Kidney capillary endothelial cell (primary cell): ENCODE results near the gene RANBP3.
"Not testable (repeated sequence)": the region's sequence is repeated elsewhere in the genome, so short reads cannot be mapped to it uniquely, and the experiment has no call there.

ENCODE experiments used
- DNase-seq: peaks from one replicate; pipeline ENCODE4 v3.0.0-alpha.2; 2018; ENCODE audit warnings: low spot score

The RANBP3 gene

DNA sequence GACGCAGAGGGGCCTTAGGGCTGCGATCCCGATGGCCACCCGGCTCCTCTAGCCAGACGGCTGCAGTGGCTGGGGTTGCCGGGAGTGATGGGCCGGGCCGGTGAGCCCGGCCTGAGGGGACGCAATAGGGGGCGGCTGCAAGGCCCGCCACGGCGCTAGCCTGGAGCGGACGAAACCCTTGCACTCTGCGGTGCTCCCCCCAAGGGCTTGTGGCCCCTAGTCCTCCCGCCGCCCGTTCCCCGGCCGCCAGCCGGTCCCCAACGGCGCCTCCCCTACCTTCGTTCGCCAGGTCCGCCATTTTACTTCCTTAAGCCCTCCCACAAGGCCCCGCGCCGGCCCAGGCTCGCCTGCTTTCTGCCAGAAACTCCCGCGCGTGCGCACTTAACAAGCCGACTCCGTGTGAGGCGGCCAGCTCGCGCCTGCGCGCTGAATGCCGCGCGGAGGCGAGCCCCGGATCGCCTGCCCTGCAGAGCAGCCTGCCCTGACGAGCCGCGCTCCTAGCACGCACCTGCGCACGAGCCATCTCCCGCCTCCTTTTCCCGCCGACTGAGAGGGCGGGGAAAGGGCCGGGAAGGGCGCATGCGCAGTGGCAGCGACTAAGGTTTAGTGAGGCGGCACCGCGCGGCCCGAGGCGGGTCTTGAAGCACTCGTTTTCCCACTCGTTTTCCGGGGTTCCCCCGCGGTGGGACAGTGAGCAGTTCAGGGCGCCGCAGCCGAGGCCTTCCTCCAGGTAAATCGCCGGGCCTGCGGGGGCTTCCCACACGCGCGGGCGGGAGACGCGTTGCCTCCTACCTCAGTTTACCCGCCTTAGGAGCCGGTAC is at the start of gene RANBP3:
Gene RANBP3, minus strand, starts transcription at position 356 of the 821 bp plus-strand sequence. Its CDS starts 58 bp downstream, at position 298.
- DNase-seq: peak; percentile 100

DNA sequence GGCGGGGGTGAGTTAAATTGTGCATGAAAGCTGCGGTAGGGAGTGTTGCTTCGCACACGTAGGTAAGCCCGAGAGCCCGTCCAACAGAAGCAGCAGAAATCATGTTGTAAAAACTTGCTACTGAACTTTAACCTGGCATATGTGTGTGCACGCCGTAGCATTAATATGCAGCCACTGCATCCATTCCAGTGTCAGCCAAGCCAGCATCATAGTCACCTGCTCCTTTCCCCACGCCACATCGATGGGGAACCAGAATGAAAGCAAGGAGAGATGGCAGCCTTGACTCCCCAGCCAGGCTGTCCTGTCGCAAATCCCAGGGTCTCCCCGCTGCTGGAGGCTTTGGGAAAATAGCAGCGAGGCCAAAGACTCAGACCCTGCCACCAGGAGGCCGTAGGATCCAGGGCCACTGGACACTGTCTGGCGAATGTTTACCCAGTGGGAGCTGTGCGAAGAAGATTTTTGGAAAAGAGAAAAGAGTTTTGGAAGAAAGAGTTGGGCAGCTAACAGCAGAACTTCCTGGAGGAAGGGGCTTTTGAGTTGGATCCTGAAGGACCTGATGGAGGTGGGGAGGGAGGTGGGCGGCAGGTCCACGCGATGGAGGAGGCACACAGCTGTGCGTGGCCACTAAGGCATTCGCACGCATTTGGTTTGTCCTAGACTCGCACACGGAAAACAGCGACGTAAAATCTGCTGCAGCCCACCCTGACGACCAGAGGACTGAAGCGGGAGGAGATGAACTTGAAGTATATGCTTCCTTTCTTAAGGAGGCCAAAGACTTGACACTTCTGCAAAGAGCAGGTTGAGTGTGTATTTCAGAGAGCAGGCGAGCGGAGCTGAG is 48.7 kb upstream of the RANBP3 start:
- DNase-seq: no peak

- not testable (repeated sequence) for DNase-seq
Observed at GRCh38 chr19:6024756-6025155, 46.8 kb upstream of the RANBP3 start.

DNA sequence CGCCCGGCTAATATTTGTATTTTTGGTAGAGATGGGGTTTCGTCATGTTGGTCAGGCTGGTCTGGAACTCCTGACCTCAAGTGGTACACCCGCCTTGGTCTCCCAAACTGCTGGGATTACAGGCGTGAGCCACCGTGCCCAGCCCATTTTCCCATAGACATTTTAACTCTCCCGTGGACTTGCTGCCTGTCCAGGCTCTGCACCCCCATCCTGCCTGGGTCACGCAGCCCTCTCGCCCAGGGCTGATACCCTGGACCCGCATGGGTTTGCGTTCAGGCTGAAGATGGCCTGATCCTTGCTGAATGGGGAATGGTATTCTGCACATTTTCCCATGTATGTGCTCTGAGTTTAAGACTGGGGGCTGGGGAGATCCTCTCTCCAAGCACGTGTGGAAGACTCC is 46.0 kb upstream of the RANBP3 start:
- no peak for DNase-seq

- peak; percentile 61 for DNase-seq
Observed at GRCh38 chr19:6023085-6023682, 45.2 kb upstream of the RANBP3 start.

GRCh38 chr19:6022570-6023064 is 44.7 kb upstream of the RANBP3 start:
- DNase-seq: no peak

DNA sequence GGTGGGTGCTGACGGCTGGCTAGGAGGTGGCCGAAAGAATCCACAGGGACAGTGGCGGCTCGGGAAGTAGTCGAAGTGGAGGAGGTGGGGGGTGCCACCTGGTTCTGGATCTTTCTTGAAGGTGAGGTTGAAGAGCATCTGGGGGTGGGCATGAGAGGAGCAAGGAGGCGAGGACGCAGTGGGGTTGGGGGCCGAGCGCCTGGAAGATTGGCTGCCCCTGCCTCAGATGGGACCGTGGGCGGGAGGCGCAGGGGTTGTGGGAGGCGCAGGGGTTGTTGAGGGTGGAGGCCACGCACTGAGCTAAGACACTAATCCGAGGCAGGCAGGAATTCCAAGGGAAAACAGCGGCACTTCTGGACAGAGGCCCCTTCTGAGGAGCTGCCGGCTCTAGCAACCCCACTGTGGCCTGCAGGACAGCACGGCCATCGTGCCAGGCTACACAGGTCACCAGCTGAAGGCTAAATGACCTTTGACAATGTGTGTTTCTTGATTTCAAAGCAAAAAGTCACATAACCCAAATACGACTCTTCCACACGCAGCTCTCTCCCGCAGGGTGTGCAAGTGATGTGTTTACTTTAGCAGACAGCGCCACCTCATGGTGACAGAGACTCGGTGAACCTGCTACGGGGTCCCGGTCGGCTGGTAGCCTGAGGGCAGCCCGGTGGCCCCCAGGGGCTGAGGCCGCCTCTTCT is 44.1 kb upstream of the RANBP3 start:
- DNase-seq: peak; percentile 85

- no peak for DNase-seq
Observed at GRCh38 chr19:6020972-6021805, 43.2 kb upstream of the RANBP3 start.

- DNase-seq: no peak
Observed at GRCh38 chr19:6020166-6020882, 42.4 kb upstream of the RANBP3 start.

- no peak for DNase-seq
Observed at GRCh38 chr19:6018786-6019185, 40.8 kb upstream of the RANBP3 start.

DNA sequence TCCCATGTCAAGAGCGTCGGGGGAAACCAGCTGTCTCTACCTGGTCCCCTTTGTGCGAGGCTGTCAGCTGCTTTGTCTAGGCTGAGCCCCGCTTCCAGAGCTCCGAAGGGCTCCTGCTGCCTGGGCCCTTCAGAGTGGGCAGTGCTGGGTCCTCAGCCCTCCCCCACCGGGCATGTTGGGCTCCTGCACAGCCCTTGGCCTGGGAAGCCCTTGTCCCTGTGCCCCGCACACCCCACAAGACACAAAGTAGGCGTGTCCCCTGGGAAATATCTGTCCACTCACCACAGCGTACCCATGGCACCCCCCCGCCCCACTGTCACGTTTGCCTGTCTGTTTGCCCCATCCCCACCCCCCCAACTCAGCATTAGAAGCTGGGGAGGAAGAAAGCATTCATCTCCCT is 39.6 kb upstream of the RANBP3 start:
- no peak for DNase-seq

GRCh38 chr19:6015841-6016545 is 38.1 kb upstream of the RANBP3 start:
- no peak for DNase-seq

GRCh38 chr19:6014551-6015135 is 36.7 kb upstream of the RANBP3 start:
- DNase-seq: no peak

GRCh38 chr19:6012426-6013170 is 34.7 kb upstream of the RANBP3 start:
- no peak for DNase-seq

DNA sequence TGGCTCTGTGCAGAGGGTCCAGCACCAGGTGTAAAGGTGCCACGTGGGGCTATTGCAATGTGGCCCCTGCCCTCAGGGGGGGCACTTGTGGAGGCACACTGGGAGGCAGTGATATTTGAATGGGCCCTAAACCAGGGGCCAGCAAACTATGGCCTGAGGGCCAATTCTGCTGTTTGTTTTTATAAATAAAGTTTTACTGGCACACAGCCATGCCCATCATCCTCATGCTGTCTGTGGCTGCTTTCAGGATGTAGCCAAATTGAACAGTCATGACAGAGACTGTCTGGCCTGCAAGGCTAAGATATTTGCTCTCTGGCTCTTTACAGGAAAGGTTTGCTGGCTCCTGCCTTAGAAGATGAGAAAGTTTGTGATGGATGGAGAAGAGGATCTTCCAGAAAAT is 33.9 kb upstream of the RANBP3 start:
- DNase-seq: no peak

- DNase-seq: no peak
Observed at GRCh38 chr19:6011206-6011605, 33.3 kb upstream of the RANBP3 start.

DNA sequence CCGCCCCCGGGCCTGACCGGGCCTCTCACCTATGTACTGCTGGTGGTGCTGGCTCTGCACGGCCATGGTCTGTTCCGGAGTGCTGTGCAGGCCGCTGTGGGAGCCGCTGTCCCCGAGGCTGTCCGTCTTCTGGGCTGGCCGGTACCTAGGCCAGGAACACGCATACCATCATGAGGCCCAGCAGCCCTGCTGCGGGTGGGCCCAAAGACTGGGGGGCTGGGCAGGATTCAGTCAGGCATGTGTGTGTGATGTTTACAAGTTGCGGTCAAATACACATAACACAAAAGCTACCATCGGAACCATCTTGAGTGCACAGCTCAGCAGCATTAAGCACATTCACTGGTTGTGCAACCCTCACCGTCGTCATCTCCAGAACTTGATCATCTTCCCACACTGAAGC is 32.2 kb upstream of the RANBP3 start:
- no peak for DNase-seq

GRCh38 chr19:6007866-6008265 is 29.9 kb upstream of the RANBP3 start:
- DNase-seq: no peak

GRCh38 chr19:6006896-6007295 is 29.0 kb upstream of the RANBP3 start:
- DNase-seq: no peak
